ENCODE results near the gene RAD23B.

DNA sequence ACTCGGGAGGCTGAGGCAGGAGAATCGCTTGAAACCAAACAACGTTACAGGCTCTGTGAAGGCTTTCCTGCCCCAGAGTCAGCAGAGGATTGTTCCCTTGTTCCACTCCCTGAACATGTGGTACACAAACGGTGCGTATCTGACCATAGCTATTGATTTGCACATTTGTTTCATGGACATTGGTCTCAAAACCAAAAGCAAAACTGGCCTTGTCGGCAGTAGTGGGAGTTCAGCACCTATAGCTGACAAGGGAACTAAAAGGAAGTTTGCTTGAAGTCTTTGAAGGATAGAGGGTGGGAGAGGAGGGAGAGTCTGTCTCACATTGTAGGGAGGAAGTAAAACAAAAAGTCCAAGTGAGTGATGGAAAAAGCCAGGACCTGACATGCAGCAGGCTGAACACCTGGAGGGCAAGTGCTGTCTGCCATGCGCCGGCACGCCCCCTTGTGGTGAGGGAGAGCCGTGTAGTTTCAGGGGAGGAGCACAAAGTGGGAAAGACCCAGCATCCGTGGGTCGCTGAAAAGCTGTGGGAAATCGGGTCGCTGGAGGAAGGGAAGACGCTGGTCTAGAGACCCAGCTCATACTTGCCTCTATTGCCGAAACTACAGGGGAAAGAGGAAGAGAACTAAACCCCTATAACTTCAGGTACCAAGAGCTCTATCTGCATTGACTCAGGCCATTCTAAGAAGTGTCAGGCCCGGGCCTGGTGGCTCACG, 58.0 kb downstream of the RAD23B start:
- TF ChIP-seq POLR2A (IDR thresholded peaks at IDR 0.05): no peak
- TF ChIP-seq, protein P1, sequence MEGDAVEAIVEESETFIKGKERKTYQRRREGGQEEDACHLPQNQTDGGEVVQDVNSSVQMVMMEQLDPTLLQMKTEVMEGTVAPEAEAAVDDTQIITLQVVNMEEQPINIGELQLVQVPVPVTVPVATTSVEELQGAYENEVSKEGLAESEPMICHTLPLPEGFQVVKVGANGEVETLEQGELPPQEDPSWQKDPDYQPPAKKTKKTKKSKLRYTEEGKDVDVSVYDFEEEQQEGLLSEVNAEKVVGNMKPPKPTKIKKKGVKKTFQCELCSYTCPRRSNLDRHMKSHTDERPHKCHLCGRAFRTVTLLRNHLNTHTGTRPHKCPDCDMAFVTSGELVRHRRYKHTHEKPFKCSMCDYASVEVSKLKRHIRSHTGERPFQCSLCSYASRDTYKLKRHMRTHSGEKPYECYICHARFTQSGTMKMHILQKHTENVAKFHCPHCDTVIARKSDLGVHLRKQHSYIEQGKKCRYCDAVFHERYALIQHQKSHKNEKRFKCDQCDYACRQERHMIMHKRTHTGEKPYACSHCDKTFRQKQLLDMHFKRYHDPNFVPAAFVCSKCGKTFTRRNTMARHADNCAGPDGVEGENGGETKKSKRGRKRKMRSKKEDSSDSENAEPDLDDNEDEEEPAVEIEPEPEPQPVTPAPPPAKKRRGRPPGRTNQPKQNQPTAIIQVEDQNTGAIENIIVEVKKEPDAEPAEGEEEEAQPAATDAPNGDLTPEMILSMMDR (IDR thresholded peaks at IDR 0.05): peak; percentile 74 to 93 (median 90)

Data from esophagus squamous epithelium (tissue), 4 donors.